NCI-H1105 treated with DMSO at 0.1 percent for 48 hours (cell line): Measurements from ENCODE around the gene TMEM117.

Source experiments
- DNase-seq: peaks from one replicate; lab custom pipeline; 2025; lab: John Stamatoyannopoulos, UW

Gene TMEM117

GRCh38 chr12:43964033-43964432 is 128.2 kb downstream of the TMEM117 start:
- no peak for DNase-seq

DNA sequence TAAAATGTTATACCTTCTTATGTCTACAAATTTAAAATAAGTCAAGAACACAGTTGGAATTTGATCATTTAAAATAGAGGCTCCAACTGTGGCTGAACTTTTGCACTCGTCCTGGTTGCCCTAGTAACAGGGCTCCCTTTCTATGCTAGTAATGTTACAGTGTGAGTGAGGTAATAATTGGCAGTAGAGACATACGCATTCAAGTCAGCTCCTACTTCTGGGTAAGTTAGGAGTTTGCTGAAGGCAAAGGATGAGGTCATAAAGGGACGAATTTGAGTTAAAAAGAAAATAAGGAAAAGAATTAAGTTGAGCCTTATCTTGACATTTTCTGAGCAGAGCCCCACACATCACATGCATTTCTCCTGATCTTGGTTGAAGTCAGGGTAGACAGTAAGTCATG is 129.1 kb downstream of the TMEM117 start:
- no peak for DNase-seq

DNA sequence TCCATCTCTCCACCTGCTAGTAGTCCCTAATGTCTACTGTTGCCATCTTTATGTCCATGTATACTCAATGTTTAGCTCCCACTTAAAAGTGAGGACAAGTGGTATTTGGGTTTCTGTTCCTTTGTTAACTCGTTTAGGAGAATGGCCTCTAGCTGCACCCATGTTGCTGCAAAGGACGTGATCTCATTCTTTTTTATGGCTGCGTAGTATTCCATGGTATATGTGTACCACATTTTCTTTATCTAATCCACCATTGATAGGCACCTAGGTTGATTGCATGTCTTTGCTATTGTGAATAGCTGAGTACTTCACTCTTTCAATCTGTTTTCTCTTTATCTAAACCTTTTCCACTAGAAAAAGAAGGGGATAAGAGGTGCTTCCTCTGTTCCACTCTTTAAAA is 130.0 kb downstream of the TMEM117 start:
- DNase-seq = no peak

- DNase-seq = no peak
These were observed 132.9 kb downstream of the TMEM117 start for GRCh38 chr12:43968736-43969135.

DNA sequence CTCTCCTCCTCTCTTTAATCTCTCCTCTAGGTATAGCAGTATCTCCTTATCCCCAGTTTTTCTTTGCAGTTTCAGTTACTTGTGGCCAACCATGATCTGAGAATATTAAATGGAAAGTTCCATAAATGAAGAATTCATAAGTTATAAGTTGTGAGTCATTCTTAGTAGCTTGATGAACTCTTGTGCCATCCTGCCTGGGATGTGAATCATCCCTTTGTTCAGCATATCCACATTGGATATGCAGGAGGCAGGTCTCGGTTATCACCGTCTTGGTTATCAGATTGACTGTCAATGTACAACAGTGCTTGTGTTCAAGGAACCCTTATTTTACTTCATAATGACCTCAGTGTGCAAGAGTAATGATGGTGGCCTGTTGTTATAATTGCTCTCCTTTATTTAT is 134.0 kb downstream of the TMEM117 start:
- no peak for DNase-seq

GRCh38 chr12:43973385-43973784 is 137.5 kb downstream of the TMEM117 start:
- DNase-seq = no peak

GRCh38 chr12:43973993-43974392 is 138.1 kb downstream of the TMEM117 start:
- no peak for DNase-seq

- DNase-seq = no peak
These were observed 140.1 kb downstream of the TMEM117 start for GRCh38 chr12:43976027-43976426.

- no peak for DNase-seq
These were observed 142.7 kb downstream of the TMEM117 start for GRCh38 chr12:43978556-43978955.

GRCh38 chr12:43979450-43979849 is 143.6 kb downstream of the TMEM117 start:
- DNase-seq = no peak

GRCh38 chr12:43980627-43981191 is 144.8 kb downstream of the TMEM117 start:
- no peak for DNase-seq

DNA sequence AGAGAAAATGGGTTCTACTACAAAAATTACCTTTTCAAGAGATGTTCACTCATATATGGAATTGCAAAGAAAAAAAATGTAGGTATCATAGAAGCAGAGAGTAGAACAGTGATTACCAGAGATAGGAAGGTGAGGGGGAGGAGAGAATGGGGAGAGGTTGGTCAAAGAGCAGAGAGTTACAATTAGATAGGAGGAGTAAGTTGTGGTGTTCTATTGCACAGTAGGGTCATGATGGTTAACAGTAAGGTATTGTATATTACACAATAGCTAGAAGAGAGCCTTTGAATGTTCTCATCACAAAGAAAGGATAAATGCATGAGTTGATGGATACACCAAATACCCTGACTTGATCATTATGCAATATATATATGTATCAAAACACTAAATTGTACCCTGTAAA is 145.8 kb downstream of the TMEM117 start:
- DNase-seq = no peak

GRCh38 chr12:43982544-43982943 is 146.7 kb downstream of the TMEM117 start:
- no peak for DNase-seq

DNA sequence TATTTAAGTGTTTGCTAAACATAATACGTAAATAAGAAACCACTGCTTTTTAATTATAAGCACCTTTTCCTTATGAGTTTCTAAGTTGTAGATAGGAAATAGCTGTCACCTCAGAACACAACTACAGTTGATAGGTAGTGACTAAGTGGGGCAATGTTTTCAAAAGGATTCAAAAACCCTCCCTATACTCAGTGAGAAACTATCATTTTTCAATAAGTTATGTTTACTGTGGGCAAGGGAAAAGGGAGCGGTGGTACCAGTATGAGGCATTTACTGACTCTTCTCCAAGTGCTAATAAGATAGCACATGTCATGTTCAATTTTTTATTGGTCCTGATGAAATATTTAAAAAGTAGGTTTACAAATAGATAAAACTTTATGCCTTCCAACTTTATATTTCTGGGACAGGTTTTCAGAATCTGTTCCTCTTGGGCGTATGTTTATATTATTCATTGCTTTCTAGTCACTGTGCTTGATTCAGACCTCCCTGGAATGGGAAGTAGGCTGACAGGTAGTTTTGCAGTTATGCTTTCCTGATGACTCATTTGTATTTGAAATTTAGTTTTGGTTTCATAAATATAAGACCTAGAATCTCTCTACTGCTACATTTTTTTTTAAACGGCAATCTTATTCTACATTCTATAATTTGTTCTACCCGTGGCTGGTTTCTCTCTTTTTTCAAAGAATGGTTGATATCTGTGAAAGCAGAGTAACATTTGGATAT is 153.1 kb downstream of the TMEM117 start:
- DNase-seq = no peak

GRCh38 chr12:43992856-43993255 is 157.0 kb downstream of the TMEM117 start:
- DNase-seq = no peak

DNA sequence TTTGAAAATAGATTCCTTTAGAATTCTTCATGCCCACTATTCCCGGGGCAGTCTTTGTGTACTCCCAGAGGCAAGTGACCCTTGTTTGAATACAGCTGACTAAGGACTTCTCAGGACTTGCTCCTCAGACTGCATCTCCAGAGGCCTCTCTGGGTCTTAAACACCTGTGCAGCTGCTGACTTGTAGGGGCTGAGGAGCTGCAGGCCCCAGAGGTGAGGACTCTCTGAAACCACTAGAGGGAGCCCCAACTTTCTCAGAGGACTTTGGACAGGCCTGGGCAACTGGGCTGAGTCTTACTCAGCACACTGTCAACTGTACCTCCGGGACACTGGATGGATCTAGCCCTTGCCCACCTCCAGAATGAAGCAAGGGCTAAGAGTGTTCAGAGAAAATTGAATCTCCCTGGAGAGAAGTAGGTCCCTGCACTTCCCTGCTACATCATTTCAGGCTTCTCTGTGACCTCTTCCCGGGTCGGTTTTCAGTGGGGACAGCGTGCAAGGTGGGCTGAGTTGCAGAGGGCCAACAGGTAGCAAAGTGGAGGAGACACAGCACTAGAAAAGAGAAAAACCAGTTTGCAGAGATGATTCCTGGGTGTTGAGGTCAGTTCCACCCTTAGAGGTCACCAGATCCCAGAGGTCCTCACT is 164.6 kb downstream of the TMEM117 start:
- peak; percentile 67 for DNase-seq

DNA sequence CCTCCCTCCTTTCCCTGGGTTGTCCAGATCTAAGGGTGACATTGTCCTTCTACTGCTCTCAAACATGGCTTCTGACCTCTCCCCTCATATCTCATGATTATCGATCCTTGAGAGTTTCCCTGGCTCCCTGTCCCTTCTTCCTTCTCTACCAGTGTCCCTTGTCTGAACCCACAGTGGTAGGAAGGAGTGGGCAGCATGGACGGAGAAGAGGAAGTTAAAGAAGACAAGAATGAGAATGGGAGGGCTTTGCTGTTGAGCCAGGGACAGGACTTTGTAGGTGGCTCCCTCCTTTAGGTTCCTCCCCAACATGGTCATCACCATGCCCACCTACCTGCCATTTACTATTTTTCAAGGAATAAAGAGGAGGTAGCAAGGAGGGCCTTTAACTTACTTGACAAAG is 166.7 kb downstream of the TMEM117 start:
- DNase-seq = no peak

GRCh38 chr12:44003721-44004120 is 167.8 kb downstream of the TMEM117 start:
- no peak for DNase-seq

GRCh38 chr12:44015333-44015941 is 179.6 kb downstream of the TMEM117 start:
- peak; percentile 85 for DNase-seq

DNA sequence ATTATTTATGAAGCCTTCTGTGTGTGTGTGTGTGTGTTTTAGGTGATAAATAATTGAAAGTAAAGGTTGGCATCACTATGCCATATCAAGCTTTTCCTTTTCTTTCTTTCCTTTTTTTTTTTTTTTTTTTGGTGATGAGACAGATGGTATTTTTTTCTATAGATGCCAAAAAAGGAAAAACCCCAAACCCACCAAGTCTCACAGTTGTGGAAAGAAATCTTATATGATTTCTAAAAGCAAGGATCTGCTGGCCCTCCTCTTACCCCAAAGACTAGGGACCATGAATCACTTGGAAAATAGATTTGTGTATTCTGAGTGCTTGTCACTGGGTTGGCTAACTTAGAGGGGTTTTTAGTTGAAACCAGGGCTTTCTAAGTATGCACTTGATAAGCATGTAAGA is 181.3 kb downstream of the TMEM117 start:
- no peak for DNase-seq

DNA sequence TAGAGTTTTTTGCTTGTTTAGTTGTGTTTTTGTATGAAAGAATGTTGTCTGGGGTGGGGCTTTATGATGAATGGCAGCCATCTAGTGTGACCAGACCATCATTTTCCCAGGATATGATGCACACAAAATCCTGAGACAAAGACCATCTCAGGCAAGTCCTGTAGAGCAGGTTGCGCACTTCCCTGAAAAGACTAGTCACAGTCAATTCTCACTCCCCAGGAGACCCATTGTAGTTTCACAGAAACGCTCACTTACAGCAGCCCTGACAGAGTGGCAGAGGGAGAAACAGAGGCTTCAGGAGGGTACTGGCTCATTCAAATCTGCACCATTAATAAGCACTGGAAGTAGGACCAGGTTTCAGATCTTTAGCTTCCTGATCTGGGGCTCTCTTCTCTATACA is 183.2 kb downstream of the TMEM117 start:
- no peak for DNase-seq

DNA sequence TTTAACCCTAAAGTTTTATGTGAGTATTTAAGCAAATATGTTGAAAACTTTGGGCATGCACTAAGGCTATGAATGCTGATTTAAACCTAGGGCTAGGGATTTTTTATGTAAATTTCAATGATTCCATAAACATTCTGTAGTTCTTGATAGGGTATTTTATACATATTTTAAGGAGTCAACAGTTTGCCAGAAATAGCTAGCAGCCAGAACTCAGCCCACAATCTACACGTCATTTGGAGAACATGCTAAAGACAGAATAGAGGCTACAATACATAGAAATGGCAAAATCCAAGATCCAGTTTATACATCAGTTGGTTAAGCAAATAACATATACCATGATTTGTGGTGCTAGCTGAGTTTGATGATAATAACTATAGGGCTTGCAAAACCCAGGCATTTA is 184.7 kb downstream of the TMEM117 start:
- DNase-seq = no peak

- DNase-seq = no peak
These were observed 185.6 kb downstream of the TMEM117 start for GRCh38 chr12:44021471-44021971.
